AG04450 (cell line): ENCODE data around the gene MSL1. TPM values are rescaled to one million over a fixed set of nuclear protein-coding genes. Genes with fewer than 3 reads are reported as not detected.

ENCODE experiments used
- CTCF ChIA-PET: fragments of 300-600, 350-600 bp; formaldehyde crosslinking; extraction: SDS; loops from one replicate; lab custom pipeline; 2022; ENCODE audit warnings: antibody characterized with exemption, inconsistent platforms; lab: Charles Lee
- POLR2A ChIA-PET: fragments of 350-600 bp; formaldehyde crosslinking; extraction: SDS; loops from one replicate; lab custom pipeline; 2021; ENCODE audit warnings: antibody characterized with exemption, inconsistent platforms; lab: Yijun Ruan, JAX
- DNase-seq: peaks from one replicate; pipeline ENCODE4 v3.0.0-alpha.2; 2011; ENCODE audit warnings: low read depth, low spot score
- H3K27ac ChIP-seq: one replicate; pipeline ENCODE4 v1.5.1; 2012; ENCODE audit warnings: low read depth, low read length, control low read depth
- H3K27me3 ChIP-seq: one replicate; pipeline ENCODE4 v1.6.0; 2012; ENCODE audit warnings: low read length; ENCODE audit not compliant: control insufficient read depth, insufficient read depth
- H3K4me3 ChIP-seq: 2 replicates; pipeline ENCODE4 v1.5.1; 2011; ENCODE audit warnings: mild to moderate bottlenecking, low read depth, low read length, control low read depth
- H3K9me3 ChIP-seq: 2 replicates; pipeline ENCODE4 v1.5.1; 2012; ENCODE audit warnings: low read length; ENCODE audit not compliant: control insufficient read depth, insufficient read depth
- polyA plus RNA-seq: library from polyadenylated mRNA; depleted of rRNA; stranded (reverse); fragments of >200 nt; gene quantifications from 2 replicates; pipeline ENCODE4 v1.2.3, GENCODE V29; 2011
- TF ChIP-seq, protein P1 (sequence below): IDR thresholded peaks from 2 replicates; pipeline ENCODE4 v1.5.1; 2011; ENCODE audit warnings: low read depth, low read length, control low read depth, inconsistent platforms

MSL1 gene
- polyA plus RNA-seq, 1 experiment = 92.2 TPM

DNA sequence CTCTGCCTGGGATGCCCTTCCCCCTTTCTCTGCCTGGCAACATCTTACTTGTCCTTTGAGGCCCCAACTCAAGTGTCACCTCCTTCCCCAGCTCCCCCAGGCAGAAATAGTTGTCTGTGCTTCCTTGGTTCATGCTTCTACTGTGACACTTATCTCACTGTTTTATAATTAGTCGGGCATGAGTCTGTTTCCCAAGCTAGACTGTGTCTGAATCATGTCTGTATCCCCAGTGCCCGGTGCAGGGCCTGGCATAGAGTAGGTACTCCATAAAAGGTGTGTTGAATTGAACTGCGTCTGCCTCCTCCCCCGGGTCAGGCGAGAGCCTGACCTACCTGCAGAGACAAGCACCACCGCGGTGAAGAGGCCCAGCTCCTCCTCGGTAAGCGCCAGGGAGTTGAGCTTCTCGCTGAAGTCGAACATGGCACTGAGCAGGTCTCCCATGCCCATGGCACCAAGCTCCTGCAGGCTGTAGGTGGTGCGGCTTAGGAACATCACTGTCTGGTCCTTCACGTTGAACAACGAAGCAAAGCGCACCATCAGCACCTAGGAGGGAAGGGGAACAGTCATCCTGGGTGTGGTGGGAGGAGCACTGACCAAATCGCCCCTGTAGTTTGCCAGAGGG is 28.1 kb upstream of the MSL1 start:
- no peaks in the 10 kb centered on the region for H3K9me3 ChIP-seq
- no peak overlapping the region for H3K4me3 ChIP-seq
- TF ChIP-seq, protein P1, sequence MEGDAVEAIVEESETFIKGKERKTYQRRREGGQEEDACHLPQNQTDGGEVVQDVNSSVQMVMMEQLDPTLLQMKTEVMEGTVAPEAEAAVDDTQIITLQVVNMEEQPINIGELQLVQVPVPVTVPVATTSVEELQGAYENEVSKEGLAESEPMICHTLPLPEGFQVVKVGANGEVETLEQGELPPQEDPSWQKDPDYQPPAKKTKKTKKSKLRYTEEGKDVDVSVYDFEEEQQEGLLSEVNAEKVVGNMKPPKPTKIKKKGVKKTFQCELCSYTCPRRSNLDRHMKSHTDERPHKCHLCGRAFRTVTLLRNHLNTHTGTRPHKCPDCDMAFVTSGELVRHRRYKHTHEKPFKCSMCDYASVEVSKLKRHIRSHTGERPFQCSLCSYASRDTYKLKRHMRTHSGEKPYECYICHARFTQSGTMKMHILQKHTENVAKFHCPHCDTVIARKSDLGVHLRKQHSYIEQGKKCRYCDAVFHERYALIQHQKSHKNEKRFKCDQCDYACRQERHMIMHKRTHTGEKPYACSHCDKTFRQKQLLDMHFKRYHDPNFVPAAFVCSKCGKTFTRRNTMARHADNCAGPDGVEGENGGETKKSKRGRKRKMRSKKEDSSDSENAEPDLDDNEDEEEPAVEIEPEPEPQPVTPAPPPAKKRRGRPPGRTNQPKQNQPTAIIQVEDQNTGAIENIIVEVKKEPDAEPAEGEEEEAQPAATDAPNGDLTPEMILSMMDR = no peak
- ChIA-PET CTCF (interaction anchor here (0.9 to 4.5 kb wide), 3 partner anchors 18 to 59 kb away, joined by 3 to 16 read pairs (median 5); no protein-coding TSS in a partner anchor), POLR2A (interaction anchor here (1.5 to 1.8 kb wide), 3 partner anchors 18 to 75 kb away, joined by 4 read pairs; no protein-coding TSS in a partner anchor)
- H3K27me3 ChIP-seq = no peaks in the 10 kb centered on the region
- H3K27ac ChIP-seq = no peak overlapping the region
- DNase-seq = no peak

DNA sequence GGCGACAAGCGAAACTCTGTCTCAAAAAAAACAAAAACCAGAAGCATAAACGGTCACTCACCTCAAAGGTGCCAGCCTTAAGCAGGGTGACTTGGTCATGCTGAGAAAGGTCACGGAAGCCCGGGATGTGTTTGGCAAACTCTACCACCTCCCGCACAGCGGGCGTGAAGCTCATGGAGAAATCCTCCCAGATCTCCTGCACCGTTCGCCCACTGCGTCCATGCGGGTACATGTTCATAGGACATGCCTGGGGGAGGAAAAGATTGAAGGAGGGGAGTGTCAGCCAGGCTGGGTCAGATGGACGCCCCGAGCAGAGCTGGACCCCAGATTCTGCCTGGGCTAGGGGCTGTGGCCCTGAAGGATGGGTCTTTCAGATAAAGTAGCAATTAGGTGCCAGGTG is 26.9 kb upstream of the MSL1 start:
- Histone ChIP-seq H3K27ac (no peak overlapping the region), H3K4me3 (no peak overlapping the region), H3K9me3 (no peaks in the 10 kb centered on the region; the same call in 1 of the 2 replicates), H3K27me3 (no peaks in the 10 kb centered on the region)
- POLR2A ChIA-PET = no interaction called here
- TF ChIP-seq, protein P1 = no peak
- no peak for DNase-seq
- CTCF ChIA-PET = interaction anchor here (0.6 to 4.5 kb wide), 3 partner anchors 20 to 125 kb away, joined by 4 to 16 read pairs (median 4); partner anchors contain the start of gene WIPF2

DNA sequence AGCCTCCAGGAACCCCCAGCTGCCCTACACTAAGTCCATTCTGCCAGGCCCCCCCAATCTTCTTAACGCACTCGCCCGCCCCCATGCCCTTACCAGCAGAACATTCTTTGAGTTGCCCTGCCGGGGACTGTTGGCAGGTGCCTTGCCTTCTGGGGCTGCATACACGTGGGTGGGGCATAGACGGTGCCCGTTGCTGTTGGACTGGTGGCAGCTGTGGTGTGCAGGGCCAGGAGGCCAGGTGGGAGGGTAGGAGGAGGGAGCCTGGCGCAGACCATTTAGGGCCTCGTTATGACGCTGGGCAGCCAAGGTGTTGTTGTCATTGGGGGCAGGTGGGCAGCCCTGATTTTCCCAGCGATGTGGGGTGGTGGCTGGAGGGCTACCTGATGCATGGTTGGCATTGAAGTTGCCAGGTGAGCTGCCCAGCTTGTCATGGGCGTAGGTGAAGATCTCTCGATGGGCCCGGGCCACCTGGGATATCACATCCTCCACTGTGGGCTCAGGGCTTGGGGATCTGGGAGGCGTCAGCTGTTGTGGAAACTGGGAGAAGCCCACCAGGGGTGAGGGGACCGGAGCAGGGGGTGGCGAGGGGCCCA is 26.3 kb upstream of the MSL1 start:
- CTCF ChIA-PET = interaction anchor here (0.9 to 4.5 kb wide), 2 partner anchors 20 to 124 kb away, joined by 4 to 16 read pairs; partner anchors contain the start of gene WIPF2

DNA sequence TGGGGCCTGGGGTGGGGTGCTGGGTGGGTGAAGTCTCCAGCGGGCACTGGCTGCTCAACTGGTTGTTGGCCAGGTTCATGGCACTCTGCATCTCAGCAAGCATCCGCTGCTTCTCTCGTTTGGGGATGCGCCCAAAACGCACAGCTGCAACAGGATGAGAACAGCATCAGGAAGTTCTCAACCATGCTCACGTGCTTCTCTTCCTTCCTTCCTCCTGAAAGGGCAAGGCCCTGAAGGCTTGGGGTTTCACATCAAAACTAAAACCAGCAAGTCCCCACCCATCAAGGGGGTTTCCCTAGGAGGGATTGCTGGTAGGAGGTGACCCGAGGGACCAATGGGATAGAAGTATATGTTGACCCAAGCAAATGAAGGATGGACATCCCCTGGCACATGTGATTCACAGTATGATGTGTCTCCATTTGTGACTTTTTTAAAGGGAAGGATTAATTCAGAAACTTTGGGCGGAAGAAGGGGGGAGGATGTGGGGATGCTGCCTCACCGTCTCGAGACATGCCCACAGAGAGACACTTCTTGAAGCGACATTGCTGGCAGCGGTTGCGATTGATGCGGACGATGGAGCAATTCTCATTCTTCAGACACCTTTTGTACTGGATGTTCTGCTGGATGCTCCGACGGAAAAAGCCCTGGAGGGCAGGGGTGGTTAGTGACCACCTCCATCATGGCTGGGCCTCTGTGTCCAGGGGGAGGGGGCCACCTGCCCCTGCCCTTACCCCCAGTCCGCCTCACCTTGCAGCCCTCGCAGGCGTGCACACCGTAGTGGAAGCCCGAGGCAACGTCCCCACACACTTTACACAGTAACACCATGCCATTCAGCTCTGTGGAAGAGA is 25.6 kb upstream of the MSL1 start:
- Histone ChIP-seq H3K9me3 (no peaks in the 10 kb centered on the region; the same call in 1 of the 2 replicates), H3K27me3 (no peaks in the 10 kb centered on the region), H3K4me3 (no peak overlapping the region), H3K27ac (no peak overlapping the region)
- CTCF ChIA-PET = interaction anchor here (1.1 to 3.1 kb wide), 2 partner anchors 10 to 21 kb away, joined by 4 to 14 read pairs; no protein-coding TSS in a partner anchor
- TF ChIP-seq, protein P1 = no peak
- no peak for DNase-seq
- POLR2A ChIA-PET = no interaction called here

More for the DNA sequence above, 26.3 kb upstream of the MSL1 start:
- no peak for DNase-seq
- Histone ChIP-seq H3K27me3 (no peaks in the 10 kb centered on the region), H3K27ac (no peak overlapping the region), H3K4me3 (no peak overlapping the region), H3K9me3 (no peaks in the 10 kb centered on the region; the same call in 1 of the 2 replicates)
- POLR2A ChIA-PET = no interaction called here
- TF ChIP-seq, protein P1 = no peak
